HEK293 (cell line): ENCODE data around the gene NEK6.

Experiments
- CTCF ChIA-PET: fragments of 350-600 bp; formaldehyde crosslinking; extraction: SDS; loops from one replicate; lab custom pipeline; 2021; ENCODE audit warnings: antibody characterized with exemption; lab: Yijun Ruan, JAX
- POLR2A ChIA-PET: fragments of 300-600 bp; formaldehyde crosslinking; extraction: SDS; loops from one replicate; lab custom pipeline; 2020; ENCODE audit warnings: antibody characterized with exemption, inconsistent platforms; lab: Yijun Ruan, JAX
- H3K27ac ChIP-seq: fragments of 200-500 bp; sonication (Bioruptor generic); 2 replicates; pipeline ENCODE4 v1.5.1; 2014; ENCODE audit warnings: low read depth, low read length, control low read depth, inconsistent platforms; ENCODE audit errors: extremely low read depth
- H3K36me3 ChIP-seq, 2 experiments: fragments of 200-500 bp in 1 of 2; sonication (Bioruptor generic) in 1 of 2; 1 replicate in 1 of 2; 2 replicates in 1 of 2; pipeline ENCODE4 v1.5.1; 2014 to 2017; ENCODE audit warnings: inconsistent platforms in 2 of 2, low read length in 2 of 2; ENCODE audit not compliant: control insufficient read depth in 2 of 2, insufficient read depth in 1 of 2
- H3K4me1 ChIP-seq: fragments of 200-500 bp; sonication (Bioruptor generic); 2 replicates; pipeline ENCODE4 v1.5.1; 2014; ENCODE audit warnings: mild to moderate bottlenecking, low read length, inconsistent platforms; ENCODE audit not compliant: control insufficient read depth, insufficient read depth
- H3K4me3 ChIP-seq: 2 replicates; pipeline ENCODE4 v1.5.1; 2011; ENCODE audit warnings: low read depth, mild to moderate bottlenecking, control low read depth, low read length, moderate library complexity
- H3K9me3 ChIP-seq: fragments of 200-500 bp; sonication (Bioruptor generic); 2 replicates; pipeline ENCODE4 v1.5.1; 2014; ENCODE audit warnings: low read depth, low read length, inconsistent platforms; ENCODE audit not compliant: control insufficient read depth, insufficient read depth
- GLIS1 ChIP-seq: fragments of 450-650 bp; formaldehyde crosslinking; IDR thresholded peaks from 2 replicates; pipeline ENCODE4 v1.5.1; 2016; ENCODE audit warnings: missing biosample characterization, missing genetic modification characterization
- GLIS2 ChIP-seq: fragments of 450-650 bp; formaldehyde crosslinking; IDR thresholded peaks from 2 replicates; pipeline ENCODE4 v1.5.1; 2016; ENCODE audit warnings: missing biosample characterization, missing genetic modification characterization
- MZF1 ChIP-seq: fragments of 450-650 bp; formaldehyde crosslinking; IDR thresholded peaks from 2 replicates; pipeline ENCODE4 v1.5.1; 2017; ENCODE audit warnings: missing biosample characterization, missing genetic modification characterization, borderline replicate concordance
- ZBTB7A ChIP-seq: fragments of 450-650 bp; formaldehyde crosslinking; IDR thresholded peaks from 2 replicates; pipeline ENCODE4 v1.5.1; 2016; ENCODE audit warnings: low read depth, missing biosample characterization, missing genetic modification characterization
- ZFP37 ChIP-seq: fragments of 450-650 bp; formaldehyde crosslinking; IDR thresholded peaks from 2 replicates; pipeline ENCODE4 v1.5.1; 2016; ENCODE audit warnings: missing biosample characterization, missing genetic modification characterization
- ZFP41 ChIP-seq: fragments of 450-650 bp; formaldehyde crosslinking; IDR thresholded peaks from 2 replicates; pipeline ENCODE4 v1.5.1; 2016; ENCODE audit warnings: missing biosample characterization, missing genetic modification characterization, borderline replicate concordance
- ZNF114 ChIP-seq: fragments of 450-650 bp; formaldehyde crosslinking; IDR thresholded peaks from 2 replicates; pipeline ENCODE4 v1.5.0; 2017; ENCODE audit warnings: missing biosample characterization, missing genetic modification characterization
- ZNF184 ChIP-seq: fragments of 450-650 bp; IDR thresholded peaks from 2 replicates; pipeline ENCODE4 v1.5.1; 2018; ENCODE audit warnings: missing biosample characterization, mild to moderate bottlenecking, missing genetic modification characterization
- ZNF221 ChIP-seq: fragments of 450-650 bp; formaldehyde crosslinking; IDR thresholded peaks from 2 replicates; pipeline ENCODE4 v1.5.1; 2017; ENCODE audit warnings: missing biosample characterization, missing genetic modification characterization, borderline replicate concordance
- ZNF223 ChIP-seq: fragments of 450-650 bp; formaldehyde crosslinking; IDR thresholded peaks from 2 replicates; pipeline ENCODE4 v1.5.1; 2016; ENCODE audit warnings: missing biosample characterization, missing genetic modification characterization
- ZNF394 ChIP-seq: fragments of 450-650 bp; formaldehyde crosslinking; IDR thresholded peaks from 2 replicates; pipeline ENCODE4 v1.5.1; 2016; ENCODE audit warnings: missing biosample characterization, missing genetic modification characterization, mild to moderate bottlenecking, moderate library complexity, borderline replicate concordance
- ZNF48 ChIP-seq: fragments of 450-650 bp; formaldehyde crosslinking; IDR thresholded peaks from 2 replicates; pipeline ENCODE4 v1.5.1; 2016; ENCODE audit warnings: missing biosample characterization, missing genetic modification characterization
- ZNF544 ChIP-seq: fragments of 450-650 bp; formaldehyde crosslinking; IDR thresholded peaks from 2 replicates; pipeline ENCODE4 v1.5.0; 2017; ENCODE audit warnings: missing biosample characterization, missing genetic modification characterization
- ZNF580 ChIP-seq: fragments of 450-650 bp; formaldehyde crosslinking; IDR thresholded peaks from 2 replicates; pipeline ENCODE4 v1.5.1; 2016; ENCODE audit warnings: missing biosample characterization, missing genetic modification characterization
- ZNF596 ChIP-seq: fragments of 450-650 bp; IDR thresholded peaks from 2 replicates; pipeline ENCODE4 v1.5.0; 2018; ENCODE audit warnings: missing biosample characterization, mild to moderate bottlenecking, missing genetic modification characterization, moderate library complexity
- ZNF600 ChIP-seq: fragments of 450-650 bp; formaldehyde crosslinking; IDR thresholded peaks from 2 replicates; pipeline ENCODE4 v1.5.1; 2016; ENCODE audit warnings: missing biosample characterization, missing genetic modification characterization
- ZNF623 ChIP-seq: fragments of 450-650 bp; formaldehyde crosslinking; IDR thresholded peaks from 2 replicates; pipeline ENCODE4 v1.5.1; 2016; ENCODE audit warnings: missing biosample characterization, missing genetic modification characterization
- ZNF654 ChIP-seq: fragments of 450-650 bp; formaldehyde crosslinking; IDR thresholded peaks from 2 replicates; pipeline ENCODE4 v1.5.1; 2016; ENCODE audit warnings: low read depth, missing biosample characterization, missing genetic modification characterization
- ZNF660 ChIP-seq: fragments of 450-650 bp; IDR thresholded peaks from 2 replicates; pipeline ENCODE4 v1.5.1; 2018; ENCODE audit warnings: missing biosample characterization, mild to moderate bottlenecking, missing genetic modification characterization
- ZNF664 ChIP-seq: fragments of 450-650 bp; formaldehyde crosslinking; IDR thresholded peaks from 2 replicates; pipeline ENCODE4 v1.5.1; 2016; ENCODE audit warnings: missing biosample characterization, missing genetic modification characterization
- ZNF747 ChIP-seq: fragments of 450-650 bp; formaldehyde crosslinking; IDR thresholded peaks from 2 replicates; pipeline ENCODE4 v1.5.1; 2016; ENCODE audit warnings: missing biosample characterization, missing genetic modification characterization
- ZNF768 ChIP-seq: fragments of 450-650 bp; formaldehyde crosslinking; IDR thresholded peaks from 2 replicates; pipeline ENCODE4 v1.5.1; 2018; ENCODE audit warnings: missing biosample characterization, mild to moderate bottlenecking, missing genetic modification characterization
- TF ChIP-seq, protein P1 (sequence below): fragments of 450-650 bp; formaldehyde crosslinking; IDR thresholded peaks from 2 replicates; pipeline ENCODE4; 2016; ENCODE audit warnings: missing biosample characterization, missing genetic modification characterization
- TF ChIP-seq, protein P2 (sequence below): fragments of 450-650 bp; formaldehyde crosslinking; IDR thresholded peaks from 2 replicates; pipeline ENCODE4 v1.5.1; 2016; ENCODE audit warnings: missing biosample characterization, missing genetic modification characterization
- TF ChIP-seq, protein P3 (sequence below): fragments of 450-650 bp; formaldehyde crosslinking; IDR thresholded peaks from 2 replicates; pipeline ENCODE4 v1.5.1; 2016; ENCODE audit warnings: missing biosample characterization, missing genetic modification characterization

NEK6 gene

DNA sequence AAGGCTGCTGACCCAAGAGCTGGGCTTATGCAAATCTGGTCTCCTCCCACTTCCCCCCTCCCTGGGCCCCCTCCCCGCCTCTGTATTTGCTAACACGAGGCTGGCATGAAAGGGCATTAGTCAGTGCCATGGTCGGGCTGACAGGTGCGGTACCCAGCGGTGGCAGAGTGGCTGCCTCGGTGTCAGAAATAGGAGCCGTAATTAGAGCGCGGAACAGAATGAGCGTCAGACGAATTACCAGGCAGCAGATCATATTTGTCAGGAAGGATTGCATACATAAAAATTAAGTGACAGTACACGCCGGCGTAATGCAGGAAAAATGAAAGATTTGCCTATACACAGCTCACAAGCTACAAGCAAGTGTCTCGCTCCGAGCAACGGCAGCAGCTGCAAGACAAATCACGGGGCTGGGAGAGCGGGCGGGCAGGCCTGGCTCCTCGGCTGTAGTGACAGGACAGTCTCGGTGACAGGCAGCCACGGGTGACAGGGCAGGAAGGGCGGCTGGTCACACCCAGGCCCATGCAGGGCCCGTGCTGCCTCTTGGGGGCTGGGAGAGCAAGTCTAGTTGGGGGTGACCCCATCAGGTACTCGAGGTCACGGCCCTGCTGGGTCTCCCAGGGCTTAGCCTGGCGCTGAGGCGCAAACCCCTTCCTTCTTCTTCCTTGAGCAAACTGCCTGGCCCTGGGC lies 72.4 kb downstream of the NEK6 start:
- CTCF ChIA-PET = no interaction called here
- Histone ChIP-seq H3K27ac (no peak overlapping the region), H3K36me3 (peaks cover 0 to 34% of the 10 kb centered on the region in 2 experiments; a peak in 1 of 3 replicates), H3K4me1 (no peaks in the 10 kb centered on the region), H3K9me3 (no peaks in the 10 kb centered on the region), H3K4me3 (no peak overlapping the region)
- POLR2A ChIA-PET = no interaction called here
- no peak for TF ChIP-seq ZNF747 (tag by site-specific recombination)
- no peak for TF ChIP-seq ZNF48 (tag by site-specific recombination)
- no peak for TF ChIP-seq ZNF223 (tag by site-specific recombination)
- TF ChIP-seq ZBTB7A (tag by site-specific recombination) = no peak
- no peak for TF ChIP-seq ZNF114 (tag by site-specific recombination)
- TF ChIP-seq ZNF221 (tag by site-specific recombination) = no peak
- TF ChIP-seq, protein P1, sequence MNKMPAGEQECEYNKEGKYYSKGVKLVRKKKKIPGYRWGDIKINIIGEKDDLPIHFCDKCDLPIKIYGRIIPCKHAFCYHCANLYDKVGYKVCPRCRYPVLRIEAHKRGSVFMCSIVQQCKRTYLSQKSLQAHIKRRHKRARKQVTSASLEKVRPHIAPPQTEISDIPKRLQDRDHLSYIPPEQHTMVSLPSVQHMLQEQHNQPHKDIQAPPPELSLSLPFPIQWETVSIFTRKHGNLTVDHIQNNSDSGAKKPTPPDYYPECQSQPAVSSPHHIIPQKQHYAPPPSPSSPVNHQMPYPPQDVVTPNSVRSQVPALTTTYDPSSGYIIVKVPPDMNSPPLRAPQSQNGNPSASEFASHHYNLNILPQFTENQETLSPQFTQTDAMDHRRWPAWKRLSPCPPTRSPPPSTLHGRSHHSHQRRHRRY = no peak
- no peak for TF ChIP-seq ZNF623 (tag by site-specific recombination)
- no peak for TF ChIP-seq ZFP37

- TF ChIP-seq ZNF394 = no peak
- no peak for TF ChIP-seq ZNF660 (tag by site-specific recombination)
- TF ChIP-seq GLIS2 (tag by site-specific recombination) = no peak
- Histone ChIP-seq H3K4me3 (no peak overlapping the region), H3K9me3 (no peaks in the 10 kb centered on the region), H3K27ac (no peak overlapping the region), H3K36me3 (peaks cover 0 to 37% of the 10 kb centered on the region in 2 experiments; a peak in 1 of 3 replicates), H3K4me1 (no peaks in the 10 kb centered on the region)
- ChIA-PET POLR2A (no interaction called here), CTCF (interaction anchor here (1.5 kb wide), 1 partner anchor 11 kb away, joined by 5 read pairs; no protein-coding TSS in a partner anchor)
Observed at GRCh38 chr9:124331580-124331979, 73.8 kb downstream of the NEK6 start.

GRCh38 chr9:124332361-124333202 lies 74.8 kb downstream of the NEK6 start:
- Histone ChIP-seq H3K27ac (no peak overlapping the region), H3K36me3 (peaks cover 0 to 36% of the 10 kb centered on the region in 2 experiments; a peak in 1 of 3 replicates), H3K9me3 (no peaks in the 10 kb centered on the region), H3K4me1 (no peaks in the 10 kb centered on the region), H3K4me3 (no peak overlapping the region)
- ChIA-PET CTCF (interaction anchor here (0.6 to 1.5 kb wide), 4 partner anchors 9 to 21 kb away, joined by 3 to 5 read pairs (median 4); no protein-coding TSS in a partner anchor), POLR2A (no interaction called here)
- TF ChIP-seq ZNF580 (tag by site-specific recombination) (no peak), ZNF544 (tag by site-specific recombination) (no peak), MZF1 (tag by site-specific recombination) (no peak), ZNF664 (tag by site-specific recombination) (no peak), ZFP41 (no peak), GLIS1 (tag by site-specific recombination) (no peak), ZNF768 (tag by site-specific recombination) (no peak), ZNF654 (tag by site-specific recombination) (no peak), ZNF596 (no peak), ZNF184 (tag by site-specific recombination) (no peak), ZNF600 (tag by site-specific recombination) (no peak)
- TF ChIP-seq, protein P2, sequence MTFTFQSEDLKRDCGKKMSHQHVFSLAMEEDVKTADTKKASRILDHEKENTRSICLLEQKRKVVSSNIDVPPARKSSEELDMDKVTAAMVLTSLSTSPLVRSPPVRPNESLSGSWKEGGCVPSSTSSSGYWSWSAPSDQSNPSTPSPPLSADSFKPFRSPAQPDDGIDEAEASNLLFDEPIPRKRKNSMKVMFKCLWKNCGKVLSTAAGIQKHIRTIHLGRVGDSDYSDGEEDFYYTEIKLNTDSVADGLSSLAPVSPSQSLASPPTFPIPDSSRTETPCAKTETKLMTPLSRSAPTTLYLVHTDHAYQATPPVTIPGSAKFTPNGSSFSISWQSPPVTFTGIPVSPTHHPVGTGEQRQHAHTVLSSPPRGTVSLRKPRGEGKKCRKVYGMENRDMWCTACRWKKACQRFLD = no peak
- TF ChIP-seq, protein P3, sequence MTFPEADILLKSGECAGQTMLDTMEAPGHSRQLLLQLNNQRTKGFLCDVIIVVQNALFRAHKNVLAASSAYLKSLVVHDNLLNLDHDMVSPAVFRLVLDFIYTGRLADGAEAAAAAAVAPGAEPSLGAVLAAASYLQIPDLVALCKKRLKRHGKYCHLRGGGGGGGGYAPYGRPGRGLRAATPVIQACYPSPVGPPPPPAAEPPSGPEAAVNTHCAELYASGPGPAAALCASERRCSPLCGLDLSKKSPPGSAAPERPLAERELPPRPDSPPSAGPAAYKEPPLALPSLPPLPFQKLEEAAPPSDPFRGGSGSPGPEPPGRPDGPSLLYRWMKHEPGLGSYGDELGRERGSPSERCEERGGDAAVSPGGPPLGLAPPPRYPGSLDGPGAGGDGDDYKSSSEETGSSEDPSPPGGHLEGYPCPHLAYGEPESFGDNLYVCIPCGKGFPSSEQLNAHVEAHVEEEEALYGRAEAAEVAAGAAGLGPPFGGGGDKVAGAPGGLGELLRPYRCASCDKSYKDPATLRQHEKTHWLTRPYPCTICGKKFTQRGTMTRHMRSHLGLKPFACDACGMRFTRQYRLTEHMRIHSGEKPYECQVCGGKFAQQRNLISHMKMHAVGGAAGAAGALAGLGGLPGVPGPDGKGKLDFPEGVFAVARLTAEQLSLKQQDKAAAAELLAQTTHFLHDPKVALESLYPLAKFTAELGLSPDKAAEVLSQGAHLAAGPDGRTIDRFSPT = no peak
